Lung (tissue), 12 donors: ENCODE measurements around the gene ECHDC1. TPM values are rescaled to one million over a fixed set of nuclear protein-coding genes. Genes with fewer than 3 reads are reported as not detected.

Experiments
- ATAC-seq: fragments of 200-7000 bp; cut with Tn5 transposase; one replicate; pipeline ENCODE4 v1.9.1; 2020; ENCODE audit warnings: moderate number of reproducible peaks; ENCODE audit not compliant: insufficient read depth, low FRiP score
- DNase-seq, 3 donors: peaks; one replicate each; pipeline ENCODE4 v3.0.0-alpha.2; 2013 to 2017
- H3K27ac ChIP-seq, 2 donors: one replicate each; pipeline ENCODE4 v1.5.1; 2013; ENCODE audit warnings: mild to moderate bottlenecking in 2 of 2, moderate library complexity in 2 of 2, control low read depth in 1 of 2, inconsistent platforms in 1 of 2, low read depth in 1 of 2, low read length in 1 of 2
- H3K27me3 ChIP-seq, 3 donors: one replicate each; pipeline ENCODE4 v1.5.1; 2013; ENCODE audit warnings: low read length in 2 of 3; ENCODE audit not compliant: control insufficient read depth in 3 of 3, insufficient read depth in 3 of 3
- H3K36me3 ChIP-seq, 4 donors: one replicate each; pipeline ENCODE4 v1.5.1; 2013; ENCODE audit warnings: low read length in 4 of 4, mild to moderate bottlenecking in 1 of 4, moderate library complexity in 1 of 4; ENCODE audit not compliant: control insufficient read depth in 4 of 4, insufficient read depth in 4 of 4
- H3K4me1 ChIP-seq, 5 donors: one replicate each; pipeline ENCODE4 v1.5.1; 2013; ENCODE audit warnings: low read length in 5 of 5, mild to moderate bottlenecking in 2 of 5, moderate library complexity in 1 of 5; ENCODE audit not compliant: control insufficient read depth in 5 of 5, insufficient read depth in 5 of 5
- H3K4me3 ChIP-seq: one replicate; pipeline ENCODE4 v1.5.1; 2013; ENCODE audit warnings: mild to moderate bottlenecking, control low read depth, moderate library complexity
- H3K9ac ChIP-seq, 2 donors: one replicate each; pipeline ENCODE4 v1.5.1; 2013; ENCODE audit warnings: low read length in 2 of 2, control low read depth in 1 of 2; ENCODE audit not compliant: insufficient read depth in 1 of 2
- H3K9me3 ChIP-seq, 4 donors: one replicate each; pipeline ENCODE4 v1.5.1; 2013; ENCODE audit warnings: low read length in 3 of 4, mild to moderate bottlenecking in 1 of 4, moderate library complexity in 1 of 4; ENCODE audit not compliant: control insufficient read depth in 4 of 4, insufficient read depth in 3 of 4
- CTCF ChIP-seq: IDR thresholded peaks from 2 replicates; pipeline ENCODE4 v1.5.1; 2012; ENCODE audit warnings: mild to moderate bottlenecking; ENCODE audit errors: control extremely low read depth, extremely low read depth
- WGBS, 2 donors: extraction: QIAGEN DNeasy Blood & Tissue Kit; methylation state at CpG; one replicate each; pipeline ENCODE4 v1.1.7; 2013; 5-methylcytosine and 5-hydroxymethylcytosine counted together
- polyA plus RNA-seq, 2 donors: library from polyadenylated mRNA; stranded (reverse); fragments of 200-250 nt; gene quantifications; one replicate each; pipeline ENCODE4 v1.2.1, GENCODE V29; 2013
- total RNA-seq, 2 donors: library from RNA; depleted of rRNA in 1 of 2; stranded (reverse); fragments of >200 nt in 1 of 2; gene quantifications; one replicate each; pipeline ENCODE4 v1.2.1, GENCODE V29; 2014 to 2021
- donor health status: control.
- donor health status: control.
- donor health status: Bipolar disorder and iron deficiency.
- donor health status: healthy.
- donor health status: DM: yes; HTN: yes; CAD: no.

Gene ECHDC1
- total and polyA plus RNA-seq, 4 donors: 56.5 to 119 (median 81.4) TPM

- WGBS, 2 donors: 91 to 94% methylated on average over 6 of the region's 6 CpGs
- TF ChIP-seq CTCF: no peak
- peaks cover 0 to 2% (median 0%) of the 10 kb centered on the region in 5 donors for H3K4me1 ChIP-seq
- no peaks in the 10 kb centered on the region for H3K36me3 ChIP-seq
- H3K9me3 ChIP-seq: peaks cover 0 to 2% (median 0%) of the 10 kb centered on the region in 4 donors
- no peak overlapping the region for H3K27ac ChIP-seq
- no peaks in the 10 kb centered on the region for H3K27me3 ChIP-seq
- DNase-seq (no peak), ATAC-seq (no peak)
- H3K9ac ChIP-seq: no peak overlapping the region
- H3K4me3 ChIP-seq: no peak overlapping the region
Observed at GRCh38 chr6:127255286-127255685, 88.1 kb downstream of the ECHDC1 start.

- no peak overlapping the region for H3K9ac ChIP-seq
- no peaks in the 10 kb centered on the region for H3K9me3 ChIP-seq
- no peak overlapping the region for H3K4me3 ChIP-seq
- TF ChIP-seq CTCF: no peak
- no peak overlapping the region for H3K27ac ChIP-seq
- H3K4me1 ChIP-seq: peaks cover 0 to 2% (median 0%) of the 10 kb centered on the region in 5 donors
- H3K36me3 ChIP-seq: no peaks in the 10 kb centered on the region
- ATAC-seq (no peak), DNase-seq (no peak)
- 92 to 98% methylated on average over 1 of the region's 1 CpG for WGBS, 2 donors
- no peaks in the 10 kb centered on the region for H3K27me3 ChIP-seq
Observed at GRCh38 chr6:127249621-127250020, 93.8 kb downstream of the ECHDC1 start.

- Histone ChIP-seq H3K27me3 (no peaks in the 10 kb centered on the region), H3K4me3 (no peak overlapping the region), H3K36me3 (no peaks in the 10 kb centered on the region), H3K4me1 (no peaks in the 10 kb centered on the region), H3K9ac (no peak overlapping the region), H3K27ac (no peak overlapping the region), H3K9me3 (no peaks in the 10 kb centered on the region)
- no peak for TF ChIP-seq CTCF
- ATAC-seq: no peak
- WGBS, 2 donors: 82 to 88% methylated on average over 4 of the region's 4 CpGs
- no peak for DNase-seq
Observed at GRCh38 chr6:127247114-127248096, 96.0 kb downstream of the ECHDC1 start.
